CD14-positive monocyte (primary cell): ENCODE data around the gene CCND1. TPM values are rescaled to one million over a fixed set of nuclear protein-coding genes. Genes with fewer than 3 reads are reported as not detected.

Experiments
- DNase-seq, 3 donors: peaks; one replicate each; pipeline ENCODE4 v3.0.0-alpha.2; 2011 to 2022
- H2AFZ ChIP-seq: 2 replicates; pipeline ENCODE4 v1.6.0; 2012; ENCODE audit warnings: mild to moderate bottlenecking, low read depth, low read length, inconsistent platforms; ENCODE audit not compliant: insufficient read depth, poor library complexity, severe bottlenecking
- H3K27ac ChIP-seq, 2 donors: 1 replicate in 1 of 2; 2 replicates in 1 of 2; pipeline ENCODE4 v1.5.1; 2012 to 2013; ENCODE audit warnings: low read length in 2 of 2, control low read depth in 1 of 2, inconsistent platforms in 1 of 2, low read depth in 1 of 2, mild to moderate bottlenecking in 1 of 2
- H3K27me3 ChIP-seq, 2 donors: one replicate each; pipeline versions ENCODE4 v1.6.0 to v1.6.1; 2011 to 2013; ENCODE audit warnings: low read length in 2 of 2; ENCODE audit not compliant: control insufficient read depth in 2 of 2, insufficient read depth in 2 of 2
- H3K36me3 ChIP-seq, 2 donors: replicated peaks in 1 of 2; 1 replicate in 1 of 2; 2 replicates in 1 of 2; pipeline versions ENCODE4 v1.5.1 to v1.6.1; 2012 to 2013; ENCODE audit warnings: low read length in 2 of 2, control low read depth in 1 of 2, inconsistent platforms in 1 of 2, mild to moderate bottlenecking in 1 of 2; ENCODE audit not compliant: insufficient read depth in 2 of 2, control insufficient read depth in 1 of 2
- H3K4me1 ChIP-seq, 2 donors: 1 replicate in 1 of 2; 2 replicates in 1 of 2; pipeline versions ENCODE4 v1.5.1 to v1.6.1; 2012 to 2013; ENCODE audit warnings: low read length in 2 of 2, control low read depth in 1 of 2, inconsistent platforms in 1 of 2, mild to moderate bottlenecking in 1 of 2, moderate library complexity in 1 of 2; ENCODE audit not compliant: insufficient read depth in 2 of 2, control insufficient read depth in 1 of 2
- H3K4me2 ChIP-seq: replicated peaks from 2 replicates; pipeline ENCODE3; 2012; ENCODE audit warnings: low read length, moderate library complexity, mild to moderate bottlenecking; ENCODE audit not compliant: poor library complexity, severe bottlenecking; ENCODE audit errors: extremely low read depth
- H3K4me3 ChIP-seq, 3 experiments: fragments of 200-600 bp in 1 of 3; sonication (generic) in 1 of 3; replicated peaks in 1 of 3; 1 replicate in 2 of 3; 2 replicates in 1 of 3; pipeline ENCODE4 v1.5.1; 2011 to 2013; ENCODE audit warnings: low read length in 3 of 3, mild to moderate bottlenecking in 3 of 3, control low read depth in 2 of 3, low read depth in 2 of 3, inconsistent platforms in 1 of 3, moderate library complexity in 1 of 3
- H3K79me2 ChIP-seq: 2 replicates; pipeline ENCODE4 v1.6.0; 2012; ENCODE audit warnings: mild to moderate bottlenecking, control low read depth, inconsistent platforms, low read length, moderate library complexity; ENCODE audit not compliant: insufficient read depth
- H3K9ac ChIP-seq: 2 replicates; pipeline ENCODE4 v1.6.0; 2017; ENCODE audit warnings: low read length, mild to moderate bottlenecking; ENCODE audit not compliant: insufficient read depth, poor library complexity, severe bottlenecking
- H3K9me3 ChIP-seq, 2 donors: replicated peaks in 1 of 2; 1 replicate in 1 of 2; 2 replicates in 1 of 2; pipeline versions ENCODE4 v1.5.1 to v1.6.1; 2012 to 2013; ENCODE audit warnings: low read length in 2 of 2, control low read depth in 1 of 2; ENCODE audit not compliant: control insufficient read depth in 1 of 2, insufficient read depth in 1 of 2
- H4K20me1 ChIP-seq: 2 replicates; pipeline ENCODE4 v1.6.0; 2012; ENCODE audit warnings: mild to moderate bottlenecking, low read length, control low read depth, moderate library complexity; ENCODE audit not compliant: insufficient read depth
- H3K27ac Mint-ChIP-seq, 7 donors: one replicate each; pipeline ENCODE4 v1.8.0; 2020; ENCODE audit warnings: mild to moderate bottlenecking in 7 of 7, mixed read lengths in 7 of 7, moderate library complexity in 6 of 7, inconsistent platforms in 2 of 7
- H3K27me3 Mint-ChIP-seq, 3 donors: one replicate each; pipeline ENCODE4 v1.8.0; 2021 to 2022; ENCODE audit warnings: low read depth in 3 of 3, mild to moderate bottlenecking in 3 of 3, mixed read lengths in 3 of 3, moderate library complexity in 3 of 3, inconsistent platforms in 1 of 3
- H3K36me3 Mint-ChIP-seq, 2 donors: one replicate each; pipeline ENCODE4 v1.8.0; 2020; ENCODE audit warnings: mixed read lengths in 2 of 2, inconsistent platforms in 1 of 2, mild to moderate bottlenecking in 1 of 2
- H3K4me1 Mint-ChIP-seq: one replicate; pipeline ENCODE4 v1.8.0; 2020; ENCODE audit warnings: mild to moderate bottlenecking, mixed read lengths
- H3K4me3 Mint-ChIP-seq, 2 donors: one replicate each; pipeline ENCODE4 v1.8.0; 2020; ENCODE audit warnings: mild to moderate bottlenecking in 2 of 2, mixed read lengths in 2 of 2, moderate library complexity in 1 of 2
- H3K9me3 Mint-ChIP-seq, 7 donors: one replicate each; pipeline ENCODE4 v1.8.0; 2020 to 2022; ENCODE audit warnings: mixed read lengths in 7 of 7, mild to moderate bottlenecking in 6 of 7, moderate library complexity in 6 of 7, inconsistent platforms in 2 of 7
- WGBS: methylation state at CpG from one replicate; pipeline ENCODE4 v1.1.5; 2013; ENCODE audit warnings: missing lambda C conversion rate; ENCODE audit not compliant: insufficient coverage; 5-methylcytosine and 5-hydroxymethylcytosine counted together
- intact Hi-C, 2 donors: fragments of 100-400 bp; cut with micrococcal nuclease; formaldehyde crosslinking; loops; one replicate each; pipeline versions ENCODE4 v1.15.0 to v1.15.1; 2023
- polyA plus RNA-seq, 3 donors: library from polyadenylated mRNA; depleted of rRNA in 1 of 3; unstranded in 2 of 3; stranded (reverse) in 1 of 3; fragments of 300-500 nt in 2 of 3; fragments of >200 nt in 1 of 3; fragmentation: Illumina TruSeq in 2 of 3; gene quantifications; 1 replicate in 2 of 3; 2 replicates in 1 of 3; pipeline ENCODE4 v1.2.3, GENCODE V29; 2012 to 2021
- TF ChIP-seq, protein P1 (sequence below): fragments of 200-600 bp; IDR thresholded peaks from one replicate; pipeline ENCODE4 v1.8.0; 2022; ENCODE audit warnings: antibody characterized with exemption, mild to moderate bottlenecking

CCND1 gene
- polyA plus RNA-seq, 3 donors: 0.01 TPM; not detected in 2

- no peak for DNase-seq
- H3K27me3 ChIP-seq: peaks cover 14 to 27% of the 10 kb centered on the region in 2 donors
- H3K9ac ChIP-seq: no peak overlapping the region
- WGBS: 67% methylated on average over 14 of the region's 15 CpGs
- peak overlapping the region in 1 of 7 donors; percentile 68 for H3K27ac Mint-ChIP-seq
- TF ChIP-seq, protein P1, sequence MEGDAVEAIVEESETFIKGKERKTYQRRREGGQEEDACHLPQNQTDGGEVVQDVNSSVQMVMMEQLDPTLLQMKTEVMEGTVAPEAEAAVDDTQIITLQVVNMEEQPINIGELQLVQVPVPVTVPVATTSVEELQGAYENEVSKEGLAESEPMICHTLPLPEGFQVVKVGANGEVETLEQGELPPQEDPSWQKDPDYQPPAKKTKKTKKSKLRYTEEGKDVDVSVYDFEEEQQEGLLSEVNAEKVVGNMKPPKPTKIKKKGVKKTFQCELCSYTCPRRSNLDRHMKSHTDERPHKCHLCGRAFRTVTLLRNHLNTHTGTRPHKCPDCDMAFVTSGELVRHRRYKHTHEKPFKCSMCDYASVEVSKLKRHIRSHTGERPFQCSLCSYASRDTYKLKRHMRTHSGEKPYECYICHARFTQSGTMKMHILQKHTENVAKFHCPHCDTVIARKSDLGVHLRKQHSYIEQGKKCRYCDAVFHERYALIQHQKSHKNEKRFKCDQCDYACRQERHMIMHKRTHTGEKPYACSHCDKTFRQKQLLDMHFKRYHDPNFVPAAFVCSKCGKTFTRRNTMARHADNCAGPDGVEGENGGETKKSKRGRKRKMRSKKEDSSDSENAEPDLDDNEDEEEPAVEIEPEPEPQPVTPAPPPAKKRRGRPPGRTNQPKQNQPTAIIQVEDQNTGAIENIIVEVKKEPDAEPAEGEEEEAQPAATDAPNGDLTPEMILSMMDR: no peak
- no peaks in the 10 kb centered on the region for H3K36me3 Mint-ChIP-seq
- no peaks in the 10 kb centered on the region for H4K20me1 ChIP-seq
- no peaks in the 10 kb centered on the region for H3K36me3 ChIP-seq
- intact Hi-C loops: no loop called here
- H3K4me3 Mint-ChIP-seq: no peak overlapping the region
- no peak overlapping the region for H3K4me2 ChIP-seq
- H3K27me3 Mint-ChIP-seq: peaks cover 19 to 56% (median 33%) of the 10 kb centered on the region in 3 donors
- no peak overlapping the region for H3K4me3 ChIP-seq
- H3K27ac ChIP-seq: no peak overlapping the region
- peaks cover 4 to 12% (median 7%) of the 10 kb centered on the region in 7 donors for H3K9me3 Mint-ChIP-seq
- H3K9me3 ChIP-seq: no peaks in the 10 kb centered on the region
- H3K79me2 ChIP-seq: no peaks in the 10 kb centered on the region
- no peak overlapping the region for H2AFZ ChIP-seq
- H3K4me1 Mint-ChIP-seq: no peaks in the 10 kb centered on the region
- H3K4me1 ChIP-seq: no peaks in the 10 kb centered on the region
These were observed 56.0 kb downstream of the CCND1 start for GRCh38 chr11:69696749-69697468.

GRCh38 chr11:69697469-69697843 lies 56.5 kb downstream of the CCND1 start:
- Histone ChIP-seq H3K79me2 (no peaks in the 10 kb centered on the region), H3K4me3 (no peak overlapping the region), H3K4me2 (no peak overlapping the region), H3K9me3 (no peaks in the 10 kb centered on the region), H2AFZ (no peak overlapping the region), H3K27me3 (peaks cover 19 to 31% of the 10 kb centered on the region in 2 donors), H3K9ac (no peak overlapping the region), H3K4me1 (no peaks in the 10 kb centered on the region), H4K20me1 (no peaks in the 10 kb centered on the region), H3K27ac (no peak overlapping the region), H3K36me3 (no peaks in the 10 kb centered on the region)
- WGBS: 95% methylated on average over 8 of the region's 8 CpGs
- TF ChIP-seq, protein P1: no peak
- H3K4me1 Mint-ChIP-seq: no peaks in the 10 kb centered on the region
- intact Hi-C loops: no loop called here
- H3K9me3 Mint-ChIP-seq: peaks cover 0 to 8% (median 2%) of the 10 kb centered on the region in 7 donors
- peak overlapping the region in 1 of 7 donors; percentile 68 for H3K27ac Mint-ChIP-seq
- peaks cover 23 to 58% (median 37%) of the 10 kb centered on the region in 3 donors for H3K27me3 Mint-ChIP-seq
- DNase-seq: no peak
- H3K36me3 Mint-ChIP-seq: no peaks in the 10 kb centered on the region
- H3K4me3 Mint-ChIP-seq: no peak overlapping the region
